VCaP (cell line): ENCODE data around the gene KRT36.

Experiments used
- H3K27ac ChIP-seq: fragments of 450-650 bp; 2 replicates; pipeline ENCODE4 v1.5.1; 2017
- TF ChIP-seq, protein P1 (sequence below): fragments of 450-650 bp; conservative IDR thresholded peaks from 2 replicates; pipeline ENCODE4 v1.5.1; 2017; ENCODE audit warnings: mild to moderate bottlenecking, moderate library complexity

The KRT36 gene

GRCh38 chr17:41505007-41505808 is 15.5 kb upstream of the KRT36 start, which contains the start of gene KRT13:
TSS of gene KRT13 (minus strand) at chr17:41505612. CDS start at chr17:41505550, 62 bp downstream.
- no peak within 1 kb of the TSS for H3K27ac ChIP-seq
- TF ChIP-seq, protein P1, sequence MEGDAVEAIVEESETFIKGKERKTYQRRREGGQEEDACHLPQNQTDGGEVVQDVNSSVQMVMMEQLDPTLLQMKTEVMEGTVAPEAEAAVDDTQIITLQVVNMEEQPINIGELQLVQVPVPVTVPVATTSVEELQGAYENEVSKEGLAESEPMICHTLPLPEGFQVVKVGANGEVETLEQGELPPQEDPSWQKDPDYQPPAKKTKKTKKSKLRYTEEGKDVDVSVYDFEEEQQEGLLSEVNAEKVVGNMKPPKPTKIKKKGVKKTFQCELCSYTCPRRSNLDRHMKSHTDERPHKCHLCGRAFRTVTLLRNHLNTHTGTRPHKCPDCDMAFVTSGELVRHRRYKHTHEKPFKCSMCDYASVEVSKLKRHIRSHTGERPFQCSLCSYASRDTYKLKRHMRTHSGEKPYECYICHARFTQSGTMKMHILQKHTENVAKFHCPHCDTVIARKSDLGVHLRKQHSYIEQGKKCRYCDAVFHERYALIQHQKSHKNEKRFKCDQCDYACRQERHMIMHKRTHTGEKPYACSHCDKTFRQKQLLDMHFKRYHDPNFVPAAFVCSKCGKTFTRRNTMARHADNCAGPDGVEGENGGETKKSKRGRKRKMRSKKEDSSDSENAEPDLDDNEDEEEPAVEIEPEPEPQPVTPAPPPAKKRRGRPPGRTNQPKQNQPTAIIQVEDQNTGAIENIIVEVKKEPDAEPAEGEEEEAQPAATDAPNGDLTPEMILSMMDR, result no peak

DNA sequence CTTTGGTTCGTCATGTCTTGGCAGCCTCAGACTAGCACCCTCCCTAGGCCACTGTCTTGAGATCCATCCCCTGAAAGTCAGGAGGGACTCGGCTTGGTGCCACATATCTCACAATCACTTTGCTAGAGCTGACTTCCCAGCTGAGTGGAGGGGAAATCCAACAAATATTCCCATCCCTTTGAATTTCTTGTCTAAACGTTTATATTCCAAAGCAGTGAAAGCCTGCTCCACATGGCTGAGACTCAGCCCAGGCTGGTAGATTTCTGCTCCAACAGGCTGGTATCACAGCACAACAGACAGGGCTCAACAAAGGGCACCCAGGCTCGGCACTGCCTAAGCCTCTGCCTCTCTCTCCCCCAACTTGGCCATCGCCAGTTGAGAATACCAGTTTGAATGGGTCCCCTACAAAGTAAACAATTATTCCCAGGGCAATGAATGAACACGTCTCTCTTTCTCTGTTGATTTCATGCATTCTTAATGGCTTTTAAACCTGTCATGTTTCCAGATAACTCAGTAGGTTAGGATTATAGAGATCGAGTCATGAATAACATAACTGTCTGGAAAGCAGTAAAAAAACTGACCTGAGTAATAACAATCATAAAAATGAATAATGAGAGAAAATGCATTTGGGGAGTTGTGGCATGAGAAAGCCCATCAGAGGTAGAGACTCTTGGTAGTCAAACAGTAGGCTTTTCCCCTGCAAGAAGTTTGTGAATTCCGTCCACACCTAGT is 14.7 kb upstream of the KRT36 start:
- H3K27ac ChIP-seq, result no peak overlapping the region
- TF ChIP-seq, protein P1, result no peak

DNA sequence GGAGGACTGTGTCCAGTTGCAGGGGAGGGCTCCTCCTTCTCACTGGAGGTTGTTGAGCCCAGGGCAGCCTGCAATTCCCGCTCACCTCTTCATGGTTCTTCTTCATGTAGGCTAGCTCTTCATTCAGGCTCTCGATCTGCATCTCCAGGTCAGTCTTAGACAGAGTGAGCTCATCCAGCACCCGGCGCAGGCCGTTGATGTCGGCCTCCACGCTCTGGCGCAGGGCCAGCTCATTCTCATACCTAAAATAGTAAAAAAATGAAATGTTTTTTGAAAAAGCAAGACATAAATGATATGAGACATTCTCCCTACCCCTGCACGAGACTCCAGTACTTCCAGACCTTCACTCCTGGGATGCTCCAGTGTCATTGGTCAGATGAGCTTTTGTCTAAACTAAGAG is 13.5 kb upstream of the KRT36 start:
- no peak overlapping the region for H3K27ac ChIP-seq
- TF ChIP-seq, protein P1, result no peak

- TF ChIP-seq, protein P1, result no peak
- H3K27ac ChIP-seq, result no peak overlapping the region
Observed at GRCh38 chr17:41500131-41500911, 10.6 kb upstream of the KRT36 start.

- TF ChIP-seq, protein P1, result no peak
- no peak overlapping the region for H3K27ac ChIP-seq
Observed at GRCh38 chr17:41499714-41500113, 10.0 kb upstream of the KRT36 start.

DNA sequence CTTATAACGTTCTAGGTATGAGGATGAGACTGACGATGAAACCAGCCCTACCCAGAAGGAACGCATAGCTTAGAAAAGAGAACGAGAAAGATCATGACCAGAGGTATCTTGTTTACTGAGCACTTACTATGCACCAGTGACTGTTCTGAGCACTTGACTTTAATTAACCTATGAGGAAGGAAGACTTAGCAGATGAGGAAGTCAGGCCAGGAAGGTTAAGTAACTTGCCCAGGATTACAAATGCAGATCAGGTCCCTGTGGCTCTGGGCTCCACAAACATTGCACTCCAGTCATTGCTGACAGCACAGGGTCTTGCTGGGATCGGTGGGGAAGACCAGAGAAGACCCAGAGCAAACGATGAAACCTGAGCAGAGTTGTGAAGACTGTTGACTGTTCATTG is 8.6 kb upstream of the KRT36 start:
- TF ChIP-seq, protein P1, result no peak
- H3K27ac ChIP-seq, result no peak overlapping the region
